WTC11 (cell line): ENCODE data around the gene AGBL1.

Experiments
- CTCF ChIP-seq: fragments of 200-600 bp; IDR thresholded peaks from 2 replicates; pipeline ENCODE4 v1.8.0; 2022; ENCODE audit warnings: antibody characterized with exemption
- IRF1 ChIP-seq: sonication (generic); formaldehyde crosslinking; IDR thresholded peaks from 2 replicates; pipeline ENCODE4 v1.8.0; 2023; ENCODE audit warnings: missing genetic modification reagents
- NFYB ChIP-seq: sonication (generic); formaldehyde crosslinking; conservative IDR thresholded peaks from 2 replicates; pipeline ENCODE4 v1.8.0; 2022; ENCODE audit warnings: low read depth, missing genetic modification reagents
- SMAD4 ChIP-seq: sonication (generic); formaldehyde crosslinking; IDR thresholded peaks from 2 replicates; pipeline ENCODE4 v1.8.0; 2022; ENCODE audit warnings: mild to moderate bottlenecking, missing genetic modification reagents
- TEAD1 ChIP-seq: sonication (generic); formaldehyde crosslinking; IDR thresholded peaks from 2 replicates; pipeline ENCODE4 v1.8.0; 2022; ENCODE audit warnings: mild to moderate bottlenecking, missing genetic modification reagents
- TEAD4 ChIP-seq: sonication (generic); formaldehyde crosslinking; IDR thresholded peaks from 2 replicates; pipeline ENCODE4 v1.8.0; 2022; ENCODE audit warnings: mild to moderate bottlenecking, missing genetic modification reagents
- USF2 ChIP-seq: sonication (generic); formaldehyde crosslinking; IDR thresholded peaks from 2 replicates; pipeline ENCODE4 v1.8.1; 2023; ENCODE audit warnings: mild to moderate bottlenecking, missing genetic modification reagents, moderate library complexity
- TF ChIP-seq, protein P1 (sequence below): fragments of 250-450 bp; sonication (Bioruptor Pico); IDR thresholded peaks from 2 replicates; pipeline ENCODE4 v1.9.0; 2021; ENCODE audit warnings: moderate library complexity, mild to moderate bottlenecking, inconsistent platforms, borderline replicate concordance

GRCh38 chr15:86159468-86159867 is 79.8 kb downstream of the AGBL1 start:
- TF ChIP-seq CTCF (no peak), USF2 (no peak), IRF1 (CRISPR knock-in tag) (no peak), TEAD1 (CRISPR knock-in tag) (no peak), NFYB (CRISPR knock-in tag) (no peak), SMAD4 (CRISPR knock-in tag) (no peak), TEAD4 (CRISPR knock-in tag) (no peak)
- TF ChIP-seq, protein P1, sequence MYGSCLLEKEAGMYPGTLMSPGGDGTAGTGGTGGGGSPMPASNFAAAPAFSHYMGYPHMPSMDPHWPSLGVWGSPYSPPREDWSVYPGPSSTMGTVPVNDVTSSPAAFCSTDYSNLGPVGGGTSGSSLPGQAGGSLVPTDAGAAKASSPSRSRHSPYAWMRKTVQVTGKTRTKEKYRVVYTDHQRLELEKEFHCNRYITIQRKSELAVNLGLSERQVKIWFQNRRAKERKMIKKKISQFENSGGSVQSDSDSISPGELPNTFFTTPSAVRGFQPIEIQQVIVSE (CRISPR knock-in tag) = no peak
